ENCODE results near the gene RHO.

Gene RHO

GRCh38 chr3:129561619-129562248, 33.3 kb downstream of the RHO start:
- no peak for DNase-seq

- no peak for DNase-seq
Observed at GRCh38 chr3:129562803-129563202, 34.4 kb downstream of the RHO start.

GRCh38 chr3:129563332-129563731, 34.9 kb downstream of the RHO start:
- DNase-seq, result no peak

GRCh38 chr3:129563850-129564535, 35.6 kb downstream of the RHO start:
- no peak for DNase-seq

- DNase-seq, result no peak
Observed at GRCh38 chr3:129564981-129565644, 36.7 kb downstream of the RHO start.

- DNase-seq, result no peak
Observed at GRCh38 chr3:129565902-129566301, 37.5 kb downstream of the RHO start.

- DNase-seq, result no peak
Observed at GRCh38 chr3:129567176-129567705, 38.8 kb downstream of the RHO start.

GRCh38 chr3:129567939-129568338, 39.5 kb downstream of the RHO start:
- no peak for DNase-seq

- no peak for DNase-seq
Observed at GRCh38 chr3:129569856-129570255, 41.4 kb downstream of the RHO start.

- DNase-seq, result no peak
Observed at GRCh38 chr3:129571605-129572547, 43.4 kb downstream of the RHO start.

- no peak for DNase-seq
Observed at GRCh38 chr3:129572603-129573002, 44.2 kb downstream of the RHO start.

- no peak for DNase-seq
Observed at GRCh38 chr3:129573493-129573892, 45.1 kb downstream of the RHO start.

- DNase-seq, result no peak
Observed at GRCh38 chr3:129574206-129574605, 45.8 kb downstream of the RHO start.

GRCh38 chr3:129575233-129575996, 47.0 kb downstream of the RHO start:
- no peak for DNase-seq

- DNase-seq, result no peak
Observed at GRCh38 chr3:129575997-129576384, 47.6 kb downstream of the RHO start.

GRCh38 chr3:129576514-129577352, 48.3 kb downstream of the RHO start:
- DNase-seq, result no peak

- DNase-seq, result no peak
Observed at GRCh38 chr3:129577366-129577765, 48.9 kb downstream of the RHO start.

- DNase-seq, result no peak
Observed at GRCh38 chr3:129577925-129578786, 49.7 kb downstream of the RHO start.

GRCh38 chr3:129579991-129580390, 51.6 kb downstream of the RHO start:
- DNase-seq, result no peak

- DNase-seq, result no peak
Observed at GRCh38 chr3:129581623-129582022, 53.2 kb downstream of the RHO start.
